ENCODE measurements around the gene COL28A1.
"Not testable (repeated sequence)": the region's sequence is repeated elsewhere in the genome, so short reads cannot be mapped to it uniquely, and the experiment has no call there.

Gene COL28A1

DNA sequence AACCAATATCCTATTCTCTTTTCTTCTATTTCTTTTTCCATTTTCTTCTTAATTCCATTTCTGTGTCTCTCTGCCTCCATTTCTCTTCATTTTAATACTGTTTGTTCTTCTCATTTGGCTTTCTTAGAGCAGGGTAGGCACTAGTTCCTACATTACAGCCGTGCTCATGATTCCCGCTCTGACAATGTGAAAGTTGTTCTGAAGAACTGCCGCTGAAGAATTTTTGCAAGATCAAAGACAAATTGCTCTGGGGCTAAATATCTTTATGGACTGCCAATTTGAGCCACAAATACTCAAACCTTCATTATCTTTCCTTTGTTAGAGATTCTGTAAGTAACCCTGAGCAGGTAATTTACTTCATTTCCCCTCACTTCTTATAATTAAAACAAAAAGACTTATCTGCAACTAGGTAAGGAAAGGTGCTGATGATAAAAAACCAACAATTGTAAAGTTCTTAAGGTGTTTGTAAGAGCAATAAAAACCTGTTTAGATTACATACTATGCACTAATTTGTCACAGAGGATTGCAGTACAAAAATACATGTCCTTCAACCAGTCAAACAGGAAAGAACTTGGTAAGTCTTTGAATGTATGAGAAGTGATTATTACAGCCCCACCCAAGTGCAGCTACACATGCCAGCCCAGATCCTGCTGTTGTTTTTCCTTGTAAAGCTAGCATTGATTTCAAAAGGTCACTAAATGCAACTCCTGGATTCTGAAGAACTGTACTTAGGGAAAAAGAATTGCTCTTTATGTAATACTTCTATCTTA, 127.5 kb downstream of the COL28A1 start:
- DNase-seq: no peak

- DNase-seq: no peak
Observed at GRCh38 chr7:7405461-7405860, 130.2 kb downstream of the COL28A1 start.

- DNase-seq: no peak
Observed at GRCh38 chr7:7399707-7400106, 136.0 kb downstream of the COL28A1 start.

DNA sequence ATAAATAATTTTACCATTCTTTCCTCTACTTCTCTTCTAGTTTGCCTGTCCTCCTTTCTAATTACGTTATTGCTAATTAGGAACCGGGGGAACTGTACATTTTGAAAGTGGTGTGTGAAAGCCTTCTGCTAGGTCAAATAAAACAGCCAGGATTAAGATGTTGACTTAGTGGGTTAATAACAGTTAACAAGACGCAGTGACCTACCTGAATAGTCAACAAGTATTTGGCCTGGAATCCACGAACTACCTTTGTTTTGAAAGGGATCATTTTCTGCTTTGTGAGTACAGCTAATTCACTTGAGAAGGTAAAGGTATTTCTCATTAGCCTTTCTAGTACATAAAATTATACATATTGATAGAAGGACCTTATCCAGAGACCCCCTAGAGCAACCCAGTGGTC, 139.9 kb downstream of the COL28A1 start:
- no peak for DNase-seq

DNA sequence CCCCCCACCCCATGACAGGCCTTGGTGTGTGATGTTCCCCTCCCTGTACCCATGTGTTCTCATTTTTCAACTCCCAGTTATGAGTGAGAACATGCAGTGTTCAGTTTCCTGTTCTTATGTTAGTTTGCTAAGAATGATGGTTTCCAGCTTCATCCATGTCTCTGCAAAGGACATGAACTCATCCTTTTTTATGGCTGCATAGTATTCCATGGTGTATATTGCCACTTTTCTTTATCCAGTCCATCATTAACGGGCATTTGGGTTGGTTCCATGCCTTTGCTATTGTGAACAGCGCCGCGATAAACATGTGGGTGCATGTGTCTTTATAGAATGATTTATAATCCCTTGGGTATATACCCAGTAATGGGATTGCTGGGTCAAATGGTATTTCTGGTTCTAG, 147.5 kb downstream of the COL28A1 start:
- DNase-seq: not testable (repeated sequence)

DNA sequence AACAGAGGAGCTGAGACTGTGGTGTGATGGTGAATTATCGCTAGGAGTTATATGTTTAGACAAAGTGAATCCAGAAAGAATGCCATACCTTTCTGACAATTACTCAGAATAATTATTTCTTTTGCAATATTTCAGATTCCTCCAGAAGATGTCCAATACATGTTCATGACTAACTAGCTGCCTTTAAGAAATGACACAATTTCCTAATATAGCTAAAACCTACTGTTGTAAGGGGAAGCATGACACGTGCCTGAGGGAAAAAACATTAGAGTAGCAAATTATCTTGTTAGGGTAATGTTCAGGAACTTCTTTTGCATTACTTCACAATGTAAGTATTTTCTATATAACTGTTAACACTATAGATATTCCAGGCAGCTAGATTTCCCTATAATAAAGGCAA, 150.3 kb downstream of the COL28A1 start:
- no peak for DNase-seq

DNA sequence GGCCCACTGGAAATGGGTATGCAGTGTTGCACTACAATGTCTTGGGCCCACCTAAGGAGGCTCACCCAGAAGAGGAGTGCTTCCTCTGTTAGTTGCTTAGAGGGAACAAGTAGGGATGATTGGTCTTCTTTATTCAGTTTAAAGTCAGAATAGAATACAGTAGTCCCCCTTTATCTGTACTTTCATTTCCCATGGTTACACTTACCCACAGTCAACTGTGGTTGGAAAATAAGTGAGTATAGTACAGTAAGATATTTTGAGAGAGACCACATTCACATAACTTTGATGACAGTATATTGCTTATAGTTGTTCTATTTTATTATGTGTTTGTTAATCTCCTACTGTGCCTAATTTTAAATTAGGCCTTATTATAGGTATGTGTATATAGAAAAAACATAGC, 151.4 kb downstream of the COL28A1 start:
- DNase-seq: no peak

DNA sequence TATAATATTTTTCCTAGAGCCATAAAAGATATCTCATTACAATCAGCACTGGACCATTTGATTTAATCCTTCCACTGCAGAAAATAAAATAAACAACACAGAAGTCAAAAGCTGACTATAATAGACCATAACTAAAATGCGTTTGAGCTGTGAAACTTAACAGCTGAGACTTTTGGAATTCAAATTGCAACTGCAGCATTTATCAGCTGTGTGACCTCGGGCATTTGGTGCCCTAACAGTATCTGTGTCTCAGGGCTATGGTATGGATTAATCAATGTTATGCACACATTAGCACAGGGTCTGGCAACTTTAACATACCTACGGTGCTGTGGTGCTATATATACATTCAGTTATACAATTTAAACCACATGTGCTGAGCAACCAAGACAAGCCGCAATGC, 160.1 kb downstream of the COL28A1 start:
- DNase-seq: no peak

GRCh38 chr7:7370076-7370475, 165.6 kb downstream of the COL28A1 start:
- no peak for DNase-seq

DNA sequence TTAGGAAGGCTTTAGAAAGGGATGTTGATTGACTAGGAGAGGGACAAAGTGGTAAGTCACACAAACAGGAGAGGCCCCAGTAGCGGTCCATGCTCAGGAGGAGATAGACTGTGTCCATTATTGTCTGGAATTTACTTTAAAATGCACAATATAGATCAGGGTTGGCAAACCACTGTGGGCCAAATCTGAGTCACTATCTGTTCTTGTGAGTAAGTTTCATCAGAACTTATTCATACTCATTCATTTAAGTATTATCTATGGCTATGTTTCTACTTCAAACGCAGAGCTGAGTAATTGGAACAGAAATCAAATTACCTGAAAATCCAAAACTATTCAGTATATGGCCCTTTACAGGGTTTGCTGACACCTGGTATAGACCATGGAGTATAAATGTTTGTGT, 166.5 kb downstream of the COL28A1 start:
- no peak for DNase-seq

- no peak for DNase-seq
Observed at GRCh38 chr7:7354674-7355073, 181.0 kb downstream of the COL28A1 start.

DNA sequence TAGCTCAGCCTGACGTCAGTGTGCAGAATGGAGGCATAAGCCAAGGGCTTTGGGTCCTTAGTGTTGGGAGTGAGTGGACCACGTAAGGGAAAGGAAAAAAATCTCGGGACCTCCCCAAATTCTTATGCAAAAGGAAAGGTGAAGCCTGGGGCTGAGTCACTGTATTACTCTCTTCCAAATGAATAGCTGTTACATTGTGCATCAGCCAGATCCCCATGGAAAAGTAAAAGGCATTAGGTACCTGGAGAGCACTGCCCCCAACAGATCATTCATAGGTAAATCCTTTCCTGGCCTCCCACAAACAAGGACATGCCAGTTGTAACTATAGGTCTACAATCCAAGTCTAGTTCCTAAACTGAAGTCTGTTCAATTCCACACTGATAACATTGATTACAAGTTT, 182.8 kb downstream of the COL28A1 start:
- DNase-seq: no peak

GRCh38 chr7:7351832-7352231, 183.8 kb downstream of the COL28A1 start:
- no peak for DNase-seq

- no peak for DNase-seq
Observed at GRCh38 chr7:7351156-7351555, 184.5 kb downstream of the COL28A1 start.

GRCh38 chr7:7349156-7349555, 186.5 kb downstream of the COL28A1 start:
- no peak for DNase-seq

DNA sequence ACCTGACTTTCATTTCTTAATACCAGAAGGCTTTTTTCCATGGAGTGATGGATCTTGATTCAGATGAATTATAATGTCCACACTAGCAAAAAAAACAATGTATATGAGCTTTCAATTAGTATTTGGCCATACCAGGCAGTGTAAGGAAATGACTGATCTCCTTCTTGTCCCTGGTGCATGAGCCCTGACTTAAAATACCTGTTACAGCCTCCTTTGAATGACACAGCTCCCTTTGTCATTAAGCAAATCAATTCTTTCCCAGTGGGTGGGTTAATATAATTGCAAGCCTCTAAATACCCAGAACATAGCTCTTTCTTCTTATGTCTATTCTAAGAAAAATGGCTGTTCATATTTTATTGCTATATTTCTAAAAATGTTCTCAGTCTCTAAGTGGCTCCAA, 188.6 kb downstream of the COL28A1 start:
- no peak for DNase-seq

GRCh38 chr7:7344583-7344982, 191.1 kb downstream of the COL28A1 start:
- DNase-seq: no peak

DNA sequence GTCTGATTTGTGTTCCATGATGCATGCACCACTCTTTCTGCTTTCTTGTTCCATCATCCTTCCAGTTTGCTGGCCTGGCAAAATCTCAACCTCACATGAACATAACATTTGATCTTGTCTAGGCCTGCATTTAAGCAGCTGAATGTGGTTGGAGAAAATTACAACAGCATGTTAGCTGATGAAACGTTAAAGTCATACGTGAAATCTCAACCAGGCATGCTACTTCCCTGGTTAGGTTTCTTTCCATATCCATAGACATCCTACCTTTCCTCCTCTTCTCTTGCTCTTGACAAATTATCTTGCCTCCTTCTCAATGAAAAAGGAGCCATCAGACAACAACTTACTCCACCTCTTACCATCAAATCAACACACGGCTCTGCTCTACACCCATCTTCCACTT, 199.8 kb downstream of the COL28A1 start:
- DNase-seq: no peak

GRCh38 chr7:7335215-7335614, 200.5 kb downstream of the COL28A1 start:
- no peak for DNase-seq

GRCh38 chr7:7333610-7334009, 202.1 kb downstream of the COL28A1 start:
- no peak for DNase-seq

GRCh38 chr7:7331523-7331922, 204.2 kb downstream of the COL28A1 start:
- DNase-seq: no peak

GRCh38 chr7:7330997-7331396, 204.7 kb downstream of the COL28A1 start:
- no peak for DNase-seq

DNA sequence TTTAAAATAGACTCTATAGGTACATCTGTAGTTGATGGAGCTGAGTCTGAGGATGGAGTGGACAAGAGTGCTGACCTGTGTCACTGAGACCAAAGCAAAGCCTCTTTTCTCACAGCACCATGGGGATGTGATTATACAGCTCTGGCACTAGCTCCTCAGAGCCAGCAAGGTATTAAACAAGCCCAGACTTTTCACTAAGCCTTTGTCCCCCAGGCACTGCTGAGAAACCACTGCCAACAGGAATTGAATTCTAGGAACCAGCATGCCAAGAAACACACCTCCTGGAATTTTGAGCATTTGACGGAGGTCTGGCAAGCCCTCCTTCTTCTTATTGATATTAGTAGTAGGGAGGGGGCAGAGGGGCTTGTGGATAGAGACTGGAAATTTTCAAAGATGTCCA, 206.3 kb downstream of the COL28A1 start:
- DNase-seq: no peak

DNA sequence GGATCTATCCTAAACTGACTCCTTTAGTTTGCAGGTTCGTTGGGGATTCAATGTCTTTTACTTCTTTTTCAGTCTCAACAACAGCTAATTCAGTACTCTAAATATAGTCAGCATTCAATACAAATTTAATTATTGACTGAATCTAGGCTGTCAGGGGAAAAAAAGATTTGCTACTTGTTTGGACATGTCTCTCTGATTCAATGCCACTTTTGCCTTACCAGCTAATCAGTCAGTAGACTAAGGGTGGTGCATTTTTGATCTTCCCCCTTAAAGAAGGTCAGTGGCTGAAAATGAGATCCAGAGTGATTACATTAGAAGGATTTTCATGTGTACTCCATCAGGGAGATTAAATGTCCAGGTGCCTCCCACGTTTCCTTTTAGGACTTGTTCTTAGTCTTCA, 208.2 kb downstream of the COL28A1 start:
- DNase-seq: no peak

GRCh38 chr7:7324698-7325097, 211.0 kb downstream of the COL28A1 start:
- no peak for DNase-seq
